Upper lobe of right lung (tissue), 1 donor: ENCODE data around the gene POU2F1. TPM values are rescaled to one million over a fixed set of nuclear protein-coding genes. Genes with fewer than 3 reads are reported as not detected.
A peak's percentile ranks its signal among the peaks of the same experiment; 100 is the strongest.

Experiments used
- ATAC-seq: fragments of 200-7000 bp; cut with Tn5 transposase; one replicate; pipeline ENCODE4 v1.9.1; 2020; ENCODE audit warnings: mild to moderate bottlenecking, moderate library complexity
- DNase-seq: peaks from one replicate; pipeline ENCODE4 v3.0.0-alpha.2; 2020
- H3K27ac ChIP-seq: fragments of 200-600 bp; one replicate; pipeline ENCODE4 v1.8.0; 2022
- H3K27me3 ChIP-seq: fragments of 200-600 bp; one replicate; pipeline ENCODE4 v1.8.0; 2022; ENCODE audit warnings: mild to moderate bottlenecking
- H3K36me3 ChIP-seq: fragments of 200-600 bp; one replicate; pipeline ENCODE4 v1.8.0; 2022
- H3K4me1 ChIP-seq: fragments of 200-600 bp; one replicate; pipeline ENCODE4 v1.8.0; 2022
- H3K4me3 ChIP-seq: fragments of 200-600 bp; one replicate; pipeline ENCODE4 v1.8.0; 2022; ENCODE audit warnings: mild to moderate bottlenecking
- H3K9me3 ChIP-seq: fragments of 200-600 bp; one replicate; pipeline ENCODE4 v1.8.0; 2022
- CTCF ChIP-seq: fragments of 200-600 bp; IDR thresholded peaks from one replicate; pipeline ENCODE4 v1.8.0; 2022; ENCODE audit warnings: antibody characterized with exemption
- intact Hi-C: fragments of 100-400 bp; cut with DNase I; formaldehyde crosslinking; loops from one replicate; pipeline ENCODE4 v1.11.0; 2022
- total RNA-seq: library from RNA; stranded (reverse); fragmentation: NEBNext Ultra II Directional; extraction: Animal tissue kit (Norgen Biotek cat#: 25700); gene quantifications from one replicate; pipeline ENCODE4 v1.2.1, GENCODE V29; 2021
- donor health status: DM: no; HTN: yes; CAD: no; lungs with severe emphysema.

Gene POU2F1
- total RNA-seq, 1 donor from 2014 or later, result 15.3 TPM

- Histone ChIP-seq H3K36me3 (no peaks in the 10 kb centered on the region), H3K4me1 (peaks cover 29% of the 10 kb centered on the region), H3K27ac (peak overlapping the region; percentile 55), H3K4me3 (no peak overlapping the region), H3K9me3 (no peaks in the 10 kb centered on the region), H3K27me3 (no peaks in the 10 kb centered on the region)
- intact Hi-C loops, result no loop called here
- DNase-seq, result no peak
- peak; percentile 94 for ATAC-seq
- TF ChIP-seq CTCF, result no peak
These were observed 76.8 kb downstream of the POU2F1 start for GRCh38 chr1:167297222-167298214.

- intact Hi-C loops, result no loop called here
- Histone ChIP-seq H3K36me3 (no peaks in the 10 kb centered on the region), H3K27me3 (no peaks in the 10 kb centered on the region), H3K4me3 (no peak overlapping the region), H3K9me3 (no peaks in the 10 kb centered on the region), H3K4me1 (peaks cover 29% of the 10 kb centered on the region), H3K27ac (peak overlapping the region; percentile 55)
- no peak for ATAC-seq
- no peak for TF ChIP-seq CTCF
- DNase-seq, result no peak
These were observed 77.6 kb downstream of the POU2F1 start for GRCh38 chr1:167298325-167298724.

GRCh38 chr1:167301355-167301754 is 80.7 kb downstream of the POU2F1 start:
- intact Hi-C loops, result no loop called here
- no peak overlapping the region for H3K27ac ChIP-seq
- no peak overlapping the region for H3K4me3 ChIP-seq
- peaks cover 22% of the 10 kb centered on the region for H3K4me1 ChIP-seq
- no peaks in the 10 kb centered on the region for H3K9me3 ChIP-seq
- H3K27me3 ChIP-seq, result no peaks in the 10 kb centered on the region
- DNase-seq, result no peak
- no peak for ATAC-seq
- no peaks in the 10 kb centered on the region for H3K36me3 ChIP-seq
- TF ChIP-seq CTCF, result no peak

- Histone ChIP-seq H3K4me1 (no peaks in the 10 kb centered on the region), H3K4me3 (no peak overlapping the region), H3K36me3 (no peaks in the 10 kb centered on the region), H3K27me3 (no peaks in the 10 kb centered on the region), H3K9me3 (no peaks in the 10 kb centered on the region), H3K27ac (no peak overlapping the region)
- no peak for TF ChIP-seq CTCF
- DNase-seq (no peak), ATAC-seq (no peak)
- intact Hi-C loops, result no loop called here
These were observed 83.5 kb downstream of the POU2F1 start for GRCh38 chr1:167304165-167304564.

GRCh38 chr1:167305059-167305705 is 84.5 kb downstream of the POU2F1 start:
- no peak for TF ChIP-seq CTCF
- no peak for DNase-seq
- intact Hi-C loops, result no loop called here
- Histone ChIP-seq H3K27ac (no peak overlapping the region), H3K4me3 (no peak overlapping the region), H3K4me1 (no peaks in the 10 kb centered on the region), H3K27me3 (no peaks in the 10 kb centered on the region), H3K36me3 (no peaks in the 10 kb centered on the region), H3K9me3 (no peaks in the 10 kb centered on the region)
- ATAC-seq, result no peak
